Activated T-helper 2 cell treated with anti-CD3 and anti-CD28 coated beads, Interferon-gamma antibody, Interleukin-2, Interleukin-4, amounts not matched to agents 10 μg/mL and 5 μg/mL and 100 μg/mL, durations not matched to agents 14 hours and 24 hours and 36 hours (primary cell): Measurements from ENCODE around the gene SH3PXD2A. TPM values are rescaled to one million over a fixed set of nuclear protein-coding genes. Genes with fewer than 3 reads are reported as not detected.
"Not testable (repeated sequence)": the region's sequence is repeated elsewhere in the genome, so short reads cannot be mapped to it uniquely, and the experiment has no call there.

Experiments used
- DNase-seq: peaks from one replicate; pipeline ENCODE4 v3.0.0; 2021; ENCODE audit warnings: low spot score
- H3K27ac Mint-ChIP-seq: one replicate; pipeline ENCODE4 v1.8.0; 2021; ENCODE audit warnings: mixed read lengths
- H3K27me3 Mint-ChIP-seq: one replicate; pipeline ENCODE4 v1.8.0; 2021; ENCODE audit warnings: low read depth, mixed read lengths
- H3K36me3 Mint-ChIP-seq: one replicate; pipeline ENCODE4 v1.8.0; 2021; ENCODE audit warnings: low read depth, mixed read lengths
- H3K4me1 Mint-ChIP-seq: one replicate; pipeline ENCODE4 v1.8.0; 2021; ENCODE audit warnings: low read depth, mixed read lengths
- H3K4me3 Mint-ChIP-seq: one replicate; pipeline ENCODE4 v1.8.0; 2021; ENCODE audit warnings: low read depth, mild to moderate bottlenecking, moderate library complexity, mixed read lengths
- H3K9me3 Mint-ChIP-seq: one replicate; pipeline ENCODE4 v1.8.0; 2021; ENCODE audit warnings: mixed read lengths
- intact Hi-C: fragments of 100-400 bp; cut with micrococcal nuclease; formaldehyde crosslinking; loops from one replicate; pipeline ENCODE4 v1.15.1; 2023
- total RNA-seq: library from RNA; stranded (reverse); gene quantifications from 2 replicates; pipeline ENCODE4 v1.2.3, GENCODE V29; 2022

Gene SH3PXD2A
- total RNA-seq, 1 donor from 2014 or later: 8.6 TPM

DNA sequence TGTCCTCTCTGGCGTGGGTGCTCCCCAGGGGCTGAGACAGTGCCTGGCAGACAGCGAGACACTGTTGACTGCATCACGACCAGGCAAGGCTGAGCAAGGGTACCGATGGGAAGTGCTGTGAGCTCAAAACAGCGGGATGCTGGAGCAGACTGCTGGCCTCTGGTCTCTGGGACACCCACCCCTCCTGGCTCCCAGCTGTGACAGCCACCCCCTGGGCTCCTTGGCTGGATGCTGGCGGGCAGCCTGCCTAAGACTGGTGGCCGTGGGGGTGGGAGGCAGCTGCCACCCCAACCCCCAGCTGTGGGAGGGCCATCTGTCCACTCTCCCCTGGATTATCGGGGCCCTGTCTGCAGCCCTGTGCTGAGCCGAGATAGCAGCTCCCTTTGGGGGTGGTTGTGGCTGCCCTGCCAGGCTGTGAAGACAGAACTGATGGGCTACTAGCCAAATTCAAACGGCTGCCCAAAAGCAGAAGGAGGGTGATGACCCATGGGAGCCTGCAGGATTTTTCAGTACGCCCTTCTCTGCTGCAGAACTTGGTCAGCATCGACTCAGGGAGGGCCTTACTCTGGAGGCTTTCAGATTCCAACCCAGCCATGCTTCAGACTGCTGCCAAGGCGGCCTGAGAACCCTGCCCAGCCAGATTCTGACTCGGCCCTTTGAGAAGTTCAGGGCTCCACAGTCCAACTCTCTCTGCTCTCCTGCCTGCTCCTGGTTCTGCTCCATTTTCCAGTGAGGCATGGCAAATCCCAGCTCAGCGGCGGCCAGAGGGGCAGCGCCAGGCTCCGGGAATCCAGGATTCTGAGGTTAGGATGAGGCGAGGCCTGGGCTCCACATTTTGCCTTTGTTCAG, 236.6 kb downstream of the SH3PXD2A start:
- H3K36me3 Mint-ChIP-seq: no peaks in the 10 kb centered on the region

DNA sequence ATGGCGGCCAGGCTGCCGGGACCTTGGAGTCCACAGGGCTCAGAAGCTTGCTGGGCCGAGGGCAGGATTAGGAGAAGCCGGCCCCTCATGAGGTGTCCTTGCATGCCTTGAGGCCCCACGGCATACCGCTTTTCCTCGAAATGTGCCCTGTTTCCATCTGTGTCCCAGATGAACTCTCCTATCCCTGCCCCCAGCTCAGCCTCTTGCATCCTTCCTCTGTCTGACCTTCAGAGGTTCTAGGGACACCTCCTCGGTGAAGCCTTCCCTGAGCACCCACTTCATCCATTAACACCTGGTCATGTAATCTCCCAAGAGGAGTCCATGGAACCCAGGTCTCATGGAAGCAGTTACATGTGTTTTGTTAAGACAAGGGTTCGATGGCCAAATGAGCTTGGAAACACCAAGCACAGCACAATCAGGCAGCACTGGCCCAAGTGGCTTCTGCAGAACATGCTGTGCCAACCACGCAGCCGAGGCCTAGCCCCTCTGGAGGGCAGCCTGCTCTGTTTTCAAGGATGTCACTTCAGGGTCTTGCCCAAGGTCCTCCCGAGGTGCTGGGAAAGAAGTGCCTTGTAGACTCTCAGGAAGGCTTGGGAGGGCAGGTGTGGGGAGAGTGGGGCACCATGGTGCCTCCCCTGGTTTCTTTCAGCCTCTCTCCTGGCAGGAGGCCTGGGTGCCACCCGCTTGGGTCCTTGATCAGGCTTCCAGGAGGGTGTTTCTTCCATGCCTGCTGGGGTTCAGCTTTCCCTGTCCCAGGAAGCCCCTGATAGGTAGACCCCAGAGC, 237.6 kb downstream of the SH3PXD2A start:
- no peaks in the 10 kb centered on the region for H3K27me3 Mint-ChIP-seq
- DNase-seq: no peak
- intact Hi-C loops: no loop called here
- H3K9me3 Mint-ChIP-seq: no peaks in the 10 kb centered on the region
- H3K4me1 Mint-ChIP-seq: no peaks in the 10 kb centered on the region
- no peak overlapping the region for H3K4me3 Mint-ChIP-seq
- H3K36me3 Mint-ChIP-seq: peaks cover 5% of the 10 kb centered on the region
- H3K27ac Mint-ChIP-seq: no peak overlapping the region

More for the DNA sequence above, 236.6 kb downstream of the SH3PXD2A start:
- Mint-ChIP-seq H3K9me3 (no peaks in the 10 kb centered on the region), H3K4me3 (no peak overlapping the region), H3K4me1 (no peaks in the 10 kb centered on the region), H3K27ac (no peak overlapping the region), H3K27me3 (no peaks in the 10 kb centered on the region)
- DNase-seq: no peak
- intact Hi-C loops: no loop called here

GRCh38 chr10:103616705-103617601, 238.4 kb downstream of the SH3PXD2A start:
- intact Hi-C loops: no loop called here
- Mint-ChIP-seq H3K27ac (no peak overlapping the region), H3K36me3 (peaks cover 5% of the 10 kb centered on the region)

GRCh38 chr10:103614306-103615158, 240.8 kb downstream of the SH3PXD2A start:
- intact Hi-C loops: no loop called here
- no peak overlapping the region for H3K4me3 Mint-ChIP-seq
- H3K27ac Mint-ChIP-seq: no peak overlapping the region
- no peaks in the 10 kb centered on the region for H3K9me3 Mint-ChIP-seq
- DNase-seq: no peak
- H3K36me3 Mint-ChIP-seq: peaks cover 5% of the 10 kb centered on the region
- H3K27me3 Mint-ChIP-seq: no peaks in the 10 kb centered on the region
- H3K4me1 Mint-ChIP-seq: no peaks in the 10 kb centered on the region

More at GRCh38 chr10:103616705-103617601, 238.4 kb downstream of the SH3PXD2A start:
- Mint-ChIP-seq H3K9me3 (no peaks in the 10 kb centered on the region), H3K27me3 (no peaks in the 10 kb centered on the region), H3K4me3 (no peak overlapping the region), H3K4me1 (no peaks in the 10 kb centered on the region)
- no peak for DNase-seq

- intact Hi-C loops: no loop called here
- no peak overlapping the region for H3K4me3 Mint-ChIP-seq
- no peaks in the 10 kb centered on the region for H3K27me3 Mint-ChIP-seq
- peaks cover 5% of the 10 kb centered on the region for H3K36me3 Mint-ChIP-seq
- no peak for DNase-seq
- no peak overlapping the region for H3K27ac Mint-ChIP-seq
- no peaks in the 10 kb centered on the region for H3K4me1 Mint-ChIP-seq
- no peaks in the 10 kb centered on the region for H3K9me3 Mint-ChIP-seq
Measured at GRCh38 chr10:103613616-103614015, 241.8 kb downstream of the SH3PXD2A start.

DNA sequence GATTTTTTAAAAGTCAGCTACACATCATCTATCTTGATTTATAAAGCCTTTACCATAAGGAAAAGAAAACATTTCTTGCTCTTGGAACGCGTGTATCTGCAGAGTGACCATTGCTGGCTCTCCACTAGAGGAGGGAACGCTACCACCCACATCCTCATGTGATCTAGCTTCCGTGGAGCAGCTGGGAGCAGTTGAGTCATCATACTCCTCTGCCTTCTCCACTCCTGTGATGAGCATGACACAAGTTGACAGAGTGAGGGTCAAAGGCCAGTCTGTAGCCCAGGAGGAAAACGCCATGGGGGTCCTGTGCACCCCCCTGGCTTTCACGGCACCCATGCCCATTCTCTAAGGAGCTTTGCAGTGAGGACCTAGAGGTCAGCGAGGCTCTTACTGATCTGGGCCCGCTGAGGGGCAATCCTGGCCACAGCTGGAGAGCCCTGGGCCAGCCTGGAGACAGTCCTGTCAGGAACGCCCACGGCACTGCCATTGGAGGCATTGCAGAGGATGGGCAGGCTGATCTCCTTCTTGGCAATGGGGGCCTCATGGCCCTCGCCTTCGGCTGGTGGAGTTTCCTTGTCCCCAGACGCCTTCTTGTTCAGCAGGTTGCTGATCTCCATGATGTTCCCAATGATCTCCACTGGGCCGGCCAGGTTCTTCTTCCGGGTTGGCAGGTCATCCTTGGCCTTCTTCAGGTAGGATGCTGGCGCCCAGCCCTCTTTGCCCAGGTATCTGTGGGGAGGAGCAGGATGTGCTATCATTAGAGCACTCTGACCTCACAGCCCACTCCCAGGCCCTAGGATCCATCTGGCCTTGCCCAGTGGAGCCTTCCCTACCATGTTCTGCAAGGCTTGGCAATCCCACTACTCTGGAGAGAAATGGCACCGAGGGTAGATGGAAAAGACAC, 242.7 kb downstream of the SH3PXD2A start:
- Mint-ChIP-seq H3K4me1 (no peaks in the 10 kb centered on the region), H3K36me3 (peaks cover 5% of the 10 kb centered on the region), H3K27ac (no peak overlapping the region), H3K9me3 (no peaks in the 10 kb centered on the region), H3K4me3 (no peak overlapping the region), H3K27me3 (no peaks in the 10 kb centered on the region)
- intact Hi-C loops: no loop called here
- DNase-seq: no peak

DNA sequence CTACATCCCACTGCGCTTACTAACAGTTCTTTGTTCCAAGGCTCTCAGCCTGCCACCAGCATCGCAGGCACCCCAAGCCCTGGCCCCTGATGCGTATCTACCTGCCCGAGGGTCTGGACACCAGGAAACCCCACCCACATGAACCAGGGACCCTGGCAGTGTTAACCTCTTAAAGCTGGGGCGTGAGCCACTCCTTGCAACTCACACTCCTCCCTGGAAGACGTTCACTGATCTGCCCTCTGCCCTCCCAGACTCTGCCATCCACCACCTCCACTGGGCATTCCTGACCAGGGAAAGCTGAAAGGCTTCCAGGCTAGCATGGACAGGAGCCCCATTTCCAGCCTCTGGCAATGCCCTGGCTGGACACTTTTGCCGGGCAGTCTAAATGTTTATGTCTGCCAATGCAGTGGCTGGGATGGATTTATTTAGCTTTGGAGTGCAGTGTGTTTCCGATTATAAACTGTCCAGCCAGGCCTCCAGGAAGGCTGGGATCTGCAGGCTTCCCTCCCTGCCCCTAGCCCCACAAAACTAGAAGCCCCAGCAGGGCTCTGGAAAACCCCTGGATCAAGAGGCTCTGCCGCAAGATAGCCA, 244.4 kb downstream of the SH3PXD2A start:
- intact Hi-C loops: no loop called here
- Mint-ChIP-seq H3K27me3 (no peaks in the 10 kb centered on the region), H3K27ac (no peak overlapping the region), H3K9me3 (no peaks in the 10 kb centered on the region), H3K4me1 (no peaks in the 10 kb centered on the region), H3K36me3 (peaks cover 5% of the 10 kb centered on the region), H3K4me3 (no peak overlapping the region)
- no peak for DNase-seq

DNA sequence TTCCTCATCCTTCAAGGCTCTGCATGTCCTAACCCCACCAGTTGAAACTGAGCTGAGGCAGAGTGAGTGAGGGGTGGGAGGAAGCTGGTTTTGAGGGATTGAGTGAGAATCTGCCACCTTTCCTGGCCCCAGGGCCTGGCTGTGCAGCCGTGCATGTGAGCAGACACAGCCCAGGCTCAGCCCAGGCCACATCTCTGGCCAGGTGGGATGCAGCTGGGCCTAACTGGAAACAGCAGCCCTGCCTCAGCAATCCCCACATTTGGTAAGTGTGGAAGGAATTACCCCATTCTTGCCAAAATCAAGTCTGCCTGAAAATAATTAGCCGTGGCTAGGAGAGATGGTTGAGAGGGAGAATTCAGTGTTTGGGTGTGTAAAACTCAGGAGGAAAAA, 245.3 kb downstream of the SH3PXD2A start:
- Mint-ChIP-seq H3K27ac (no peak overlapping the region), H3K27me3 (no peaks in the 10 kb centered on the region), H3K36me3 (peaks cover 5% of the 10 kb centered on the region), H3K4me1 (no peaks in the 10 kb centered on the region), H3K9me3 (no peaks in the 10 kb centered on the region), H3K4me3 (no peak overlapping the region)
- intact Hi-C loops: no loop called here
- DNase-seq: no peak

GRCh38 chr10:103609231-103610082, 245.9 kb downstream of the SH3PXD2A start:
- H3K4me1 Mint-ChIP-seq: no peaks in the 10 kb centered on the region
- no peak overlapping the region for H3K4me3 Mint-ChIP-seq
- DNase-seq: no peak
- H3K27ac Mint-ChIP-seq: no peak overlapping the region
- intact Hi-C loops: no loop called here
- no peaks in the 10 kb centered on the region for H3K9me3 Mint-ChIP-seq
- H3K36me3 Mint-ChIP-seq: peaks cover 5% of the 10 kb centered on the region
- H3K27me3 Mint-ChIP-seq: no peaks in the 10 kb centered on the region

DNA sequence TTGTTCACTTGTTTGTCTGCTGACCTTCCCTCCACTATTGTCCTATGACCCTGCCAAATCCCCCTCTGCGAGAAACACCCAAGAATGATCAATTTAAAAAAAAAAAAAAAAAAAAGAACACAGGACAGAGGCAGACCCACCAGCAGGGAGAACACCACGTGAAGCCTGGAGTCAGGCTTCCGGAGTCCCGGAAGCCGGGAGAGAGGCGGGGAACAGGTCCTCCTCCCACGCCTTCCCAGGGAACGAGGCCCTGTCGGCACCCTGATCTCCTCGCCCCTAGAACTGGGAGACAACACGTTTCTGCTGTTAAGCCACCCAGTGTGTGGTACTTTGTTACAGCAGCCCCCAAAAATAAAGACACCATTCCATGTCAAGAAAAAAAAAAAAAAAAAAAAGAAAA, 247.3 kb downstream of the SH3PXD2A start:
- H3K9me3 Mint-ChIP-seq, H3K27ac Mint-ChIP-seq, H3K27me3 Mint-ChIP-seq, H3K4me3 Mint-ChIP-seq, H3K36me3 Mint-ChIP-seq, DNase-seq, H3K4me1 Mint-ChIP-seq, intact Hi-C loops: not testable (repeated sequence)
